Measurements from ENCODE around the gene GDF10. TPM values are rescaled to one million over a fixed set of nuclear protein-coding genes. Genes with fewer than 3 reads are reported as not detected.

The GDF10 gene
- total RNA-seq, 1 donor = under 0.01 TPM

DNA sequence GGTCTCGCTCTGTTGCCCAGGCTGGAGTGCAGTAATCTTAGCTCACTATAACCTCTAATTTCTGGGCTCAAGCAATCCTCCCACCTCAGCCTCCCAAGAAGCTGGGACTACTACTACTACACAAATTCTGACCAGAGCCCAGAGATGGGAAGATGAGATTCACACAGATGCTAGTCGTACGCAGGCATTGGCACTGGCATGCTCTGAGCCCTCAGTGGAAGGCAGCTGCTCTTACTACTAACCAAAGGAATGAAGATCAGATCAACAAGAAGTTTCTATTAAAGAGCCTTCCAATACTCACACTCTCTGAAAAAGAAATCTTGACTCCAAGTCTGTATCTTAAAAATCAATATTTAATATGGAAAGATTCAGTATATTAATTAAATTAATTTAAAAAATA lies 32.9 kb downstream of the GDF10 start:
- peak; percentile 76 for DNase-seq (ENCODE audit: insufficient read length, low spot score, missing footprints)

DNA sequence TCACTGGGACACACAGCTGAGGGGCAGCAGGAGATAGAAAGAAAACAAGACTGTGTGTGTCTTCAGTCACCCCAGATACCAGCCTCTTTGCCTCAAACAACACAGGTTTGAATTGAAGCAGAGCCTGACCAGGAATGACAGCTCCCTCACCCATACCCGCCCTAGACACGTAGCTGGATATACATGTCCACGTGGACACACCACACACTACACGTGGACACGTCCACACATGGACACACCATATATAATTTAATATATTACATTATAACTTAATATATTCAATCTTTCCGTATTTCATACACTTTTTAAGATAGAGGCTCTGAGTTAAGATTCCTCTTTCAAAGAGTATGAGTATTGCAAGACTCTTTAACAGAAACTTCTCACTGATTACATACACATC lies 33.5 kb downstream of the GDF10 start:
- no peak overlapping the region for H3K4me3 ChIP-seq (ENCODE audit: insufficient read depth, low read length)
- TF ChIP-seq, protein P1, sequence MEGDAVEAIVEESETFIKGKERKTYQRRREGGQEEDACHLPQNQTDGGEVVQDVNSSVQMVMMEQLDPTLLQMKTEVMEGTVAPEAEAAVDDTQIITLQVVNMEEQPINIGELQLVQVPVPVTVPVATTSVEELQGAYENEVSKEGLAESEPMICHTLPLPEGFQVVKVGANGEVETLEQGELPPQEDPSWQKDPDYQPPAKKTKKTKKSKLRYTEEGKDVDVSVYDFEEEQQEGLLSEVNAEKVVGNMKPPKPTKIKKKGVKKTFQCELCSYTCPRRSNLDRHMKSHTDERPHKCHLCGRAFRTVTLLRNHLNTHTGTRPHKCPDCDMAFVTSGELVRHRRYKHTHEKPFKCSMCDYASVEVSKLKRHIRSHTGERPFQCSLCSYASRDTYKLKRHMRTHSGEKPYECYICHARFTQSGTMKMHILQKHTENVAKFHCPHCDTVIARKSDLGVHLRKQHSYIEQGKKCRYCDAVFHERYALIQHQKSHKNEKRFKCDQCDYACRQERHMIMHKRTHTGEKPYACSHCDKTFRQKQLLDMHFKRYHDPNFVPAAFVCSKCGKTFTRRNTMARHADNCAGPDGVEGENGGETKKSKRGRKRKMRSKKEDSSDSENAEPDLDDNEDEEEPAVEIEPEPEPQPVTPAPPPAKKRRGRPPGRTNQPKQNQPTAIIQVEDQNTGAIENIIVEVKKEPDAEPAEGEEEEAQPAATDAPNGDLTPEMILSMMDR (IDR thresholded peaks at IDR 0.05; ENCODE audit: extremely low read depth, low read depth, low read length) = no peak
- no peak overlapping the region for H3K27ac ChIP-seq (ENCODE audit: low read depth, low read length)
- no peaks in the 10 kb centered on the region for H3K9me3 ChIP-seq (ENCODE audit: low read depth, low read length)
- no peak overlapping the region for H3K4me2 ChIP-seq (ENCODE audit: insufficient read depth, low read length)
- DNase-seq (ENCODE audit: insufficient read length, low spot score, missing footprints) = peak; percentile 35
- H3K4me1 ChIP-seq (ENCODE audit: insufficient read depth, low read length) = no peaks in the 10 kb centered on the region
- H2AFZ ChIP-seq (ENCODE audit: low read length) = no peak overlapping the region
- H3K79me2 ChIP-seq (ENCODE audit: insufficient read depth, low read length) = no peaks in the 10 kb centered on the region
- no peaks in the 10 kb centered on the region for H4K20me1 ChIP-seq (ENCODE audit: insufficient read depth, low read length)
- peaks cover 22% of the 10 kb centered on the region for H3K27me3 ChIP-seq (ENCODE audit: insufficient read depth, low read length)
- H3K36me3 ChIP-seq (ENCODE audit: insufficient read depth, low read length) = no peaks in the 10 kb centered on the region

More for the DNA sequence above, 32.9 kb downstream of the GDF10 start:
- H3K4me2 ChIP-seq (ENCODE audit: insufficient read depth, low read length) = no peak overlapping the region
- H3K27me3 ChIP-seq (ENCODE audit: insufficient read depth, low read length) = peaks cover 22% of the 10 kb centered on the region
- no peaks in the 10 kb centered on the region for H3K36me3 ChIP-seq (ENCODE audit: insufficient read depth, low read length)
- H3K4me1 ChIP-seq (ENCODE audit: insufficient read depth, low read length) = no peaks in the 10 kb centered on the region
- no peak overlapping the region for H3K4me3 ChIP-seq (ENCODE audit: insufficient read depth, low read length)
- TF ChIP-seq, protein P1 (IDR thresholded peaks at IDR 0.05; ENCODE audit: extremely low read depth, low read depth, low read length) = no peak
- H2AFZ ChIP-seq (ENCODE audit: low read length) = no peak overlapping the region
- no peaks in the 10 kb centered on the region for H3K79me2 ChIP-seq (ENCODE audit: insufficient read depth, low read length)
- no peak overlapping the region for H3K27ac ChIP-seq (ENCODE audit: low read depth, low read length)
- no peaks in the 10 kb centered on the region for H3K9me3 ChIP-seq (ENCODE audit: low read depth, low read length)
- H4K20me1 ChIP-seq (ENCODE audit: insufficient read depth, low read length) = no peaks in the 10 kb centered on the region

DNA sequence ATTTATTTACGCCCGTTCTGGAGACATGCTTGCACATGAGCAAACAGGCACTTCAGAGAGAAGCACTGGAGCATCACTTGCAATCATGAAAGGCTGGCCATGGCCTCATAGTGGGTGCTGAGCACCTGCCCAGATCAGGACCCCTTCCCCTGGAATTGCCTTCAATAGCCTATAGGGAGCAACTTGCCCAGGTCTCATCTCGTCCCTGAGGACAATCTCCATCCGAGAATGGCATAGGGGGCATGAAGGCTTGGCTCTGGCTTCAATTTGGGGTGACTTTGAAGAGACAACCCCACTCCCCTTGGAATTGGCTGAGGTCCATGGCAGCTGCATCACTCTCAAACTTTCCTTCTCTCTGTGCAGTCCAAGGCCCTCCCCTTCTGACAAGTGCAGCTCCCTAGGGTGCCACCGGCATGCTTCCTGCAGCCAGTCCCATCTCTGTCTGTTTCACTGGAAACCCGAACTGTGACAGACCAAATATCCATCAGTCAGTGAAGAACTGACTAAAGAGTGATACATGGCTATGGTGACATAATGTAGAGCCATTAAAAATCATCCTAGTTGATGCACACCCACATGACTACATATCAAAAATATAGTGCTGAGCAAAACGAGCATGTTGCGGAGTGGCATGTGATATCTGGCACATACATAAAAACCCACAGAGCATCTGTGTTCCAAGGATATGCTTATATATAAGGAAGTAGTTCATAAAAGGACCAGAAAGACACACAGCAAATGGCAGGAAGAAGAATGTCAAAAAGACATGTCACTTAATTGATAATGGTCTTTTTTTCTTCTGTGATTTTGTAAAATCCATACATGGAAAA lies 34.7 kb downstream of the GDF10 start:
- Histone ChIP-seq H3K27ac (ENCODE audit: low read depth, low read length) (no peak overlapping the region), H3K79me2 (ENCODE audit: insufficient read depth, low read length) (no peaks in the 10 kb centered on the region), H4K20me1 (ENCODE audit: insufficient read depth, low read length) (no peaks in the 10 kb centered on the region), H3K27me3 (ENCODE audit: insufficient read depth, low read length) (peaks cover 27% of the 10 kb centered on the region), H2AFZ (ENCODE audit: low read length) (no peak overlapping the region), H3K9me3 (ENCODE audit: low read depth, low read length) (no peaks in the 10 kb centered on the region), H3K36me3 (ENCODE audit: insufficient read depth, low read length) (no peaks in the 10 kb centered on the region), H3K4me2 (ENCODE audit: insufficient read depth, low read length) (no peak overlapping the region), H3K4me3 (ENCODE audit: insufficient read depth, low read length) (no peak overlapping the region), H3K4me1 (ENCODE audit: insufficient read depth, low read length) (no peaks in the 10 kb centered on the region)
- no peak for DNase-seq (ENCODE audit: insufficient read length, low spot score, missing footprints)
- TF ChIP-seq, protein P1 (IDR thresholded peaks at IDR 0.05; ENCODE audit: extremely low read depth, low read depth, low read length) = no peak

- DNase-seq (ENCODE audit: insufficient read length, low spot score, missing footprints) = peak; percentile 41
- no peaks in the 10 kb centered on the region for H3K36me3 ChIP-seq (ENCODE audit: insufficient read depth, low read length)
Observed at GRCh38 chr10:47335906-47336305, 35.9 kb downstream of the GDF10 start.

More at GRCh38 chr10:47335906-47336305, 35.9 kb downstream of the GDF10 start:
- Histone ChIP-seq H4K20me1 (ENCODE audit: insufficient read depth, low read length) (no peaks in the 10 kb centered on the region), H3K79me2 (ENCODE audit: insufficient read depth, low read length) (no peaks in the 10 kb centered on the region), H2AFZ (ENCODE audit: low read length) (no peak overlapping the region), H3K4me2 (ENCODE audit: insufficient read depth, low read length) (no peak overlapping the region), H3K27ac (ENCODE audit: low read depth, low read length) (no peak overlapping the region), H3K27me3 (ENCODE audit: insufficient read depth, low read length) (peaks cover 32% of the 10 kb centered on the region), H3K4me3 (ENCODE audit: insufficient read depth, low read length) (no peak overlapping the region), H3K4me1 (ENCODE audit: insufficient read depth, low read length) (no peaks in the 10 kb centered on the region), H3K9me3 (ENCODE audit: low read depth, low read length) (no peaks in the 10 kb centered on the region)
- TF ChIP-seq, protein P1 (IDR thresholded peaks at IDR 0.05; ENCODE audit: extremely low read depth, low read depth, low read length) = no peak
